Middle frontal gyrus (tissue), 1 donor: ENCODE data around the gene BIRC2.
"Not testable (repeated sequence)": the region's sequence is repeated elsewhere in the genome, so short reads cannot be mapped to it uniquely, and the experiment has no call there.

Experiments
- DNase-seq: peaks from one replicate; pipeline ENCODE4 v3.0.0-alpha.2; 2015; ENCODE audit warnings: low spot score; ENCODE audit errors: extremely low spot score

BIRC2 gene

DNA sequence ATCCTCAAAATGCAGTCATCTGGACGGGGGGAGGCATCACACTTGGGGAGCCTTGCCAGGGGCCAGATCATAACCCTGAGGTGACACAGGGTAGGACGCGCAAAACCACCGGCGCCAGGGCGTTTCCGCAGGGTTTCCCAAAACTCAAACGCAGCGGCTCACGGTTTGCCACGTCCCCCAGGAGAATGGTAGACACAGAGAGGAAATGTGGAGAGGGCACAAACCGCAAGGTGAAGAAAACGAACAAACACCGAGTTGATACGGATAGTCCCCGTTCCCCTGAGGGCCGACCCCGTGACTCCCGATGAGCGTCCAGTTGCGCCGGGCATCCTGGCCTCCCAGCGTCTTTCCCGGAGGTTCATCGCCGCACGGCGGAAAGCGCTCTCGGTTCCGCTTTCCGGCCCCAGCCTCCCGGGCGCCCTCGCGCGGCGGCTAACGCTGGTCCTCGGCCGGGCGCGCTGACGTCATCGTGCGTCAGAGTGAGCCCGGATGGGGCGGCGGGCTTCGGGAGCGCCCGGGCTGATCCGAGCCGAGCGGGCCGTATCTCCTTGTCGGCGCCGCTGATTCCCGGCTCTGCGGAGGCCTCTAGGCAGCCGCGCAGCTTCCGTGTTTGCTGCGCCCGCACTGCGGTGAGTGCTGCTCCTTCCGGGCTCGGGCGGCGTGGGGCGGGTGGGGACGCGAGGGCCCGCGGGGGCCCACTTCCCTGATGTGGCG is at the start of gene BIRC2:
TSS of gene BIRC2 (plus strand) at position 467 of the 714 bp plus-strand sequence. CDS start 2,641 bp downstream, outside the sequence.
- DNase-seq = peak; percentile 94

DNA sequence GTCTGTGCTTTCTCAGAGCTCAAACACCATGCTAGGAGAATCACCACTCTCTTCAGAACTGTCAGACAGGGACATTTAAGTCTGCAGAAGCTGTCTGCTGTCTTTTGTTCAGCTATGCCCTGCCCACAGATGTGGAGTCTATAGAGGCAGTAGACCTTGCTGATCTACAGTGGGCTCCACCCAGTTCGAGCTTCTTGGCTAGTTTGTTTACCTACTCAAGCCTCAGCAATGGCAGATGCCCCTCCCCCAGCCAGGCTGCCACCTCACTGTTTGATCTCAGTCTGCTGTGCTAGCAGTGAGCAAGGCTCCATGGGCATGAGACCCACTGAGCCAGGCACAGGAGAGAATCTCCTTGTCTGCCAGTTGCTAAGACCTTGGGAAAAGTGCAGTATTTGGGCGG is 46.2 kb upstream of the BIRC2 start:
- not testable (repeated sequence) for DNase-seq

DNA sequence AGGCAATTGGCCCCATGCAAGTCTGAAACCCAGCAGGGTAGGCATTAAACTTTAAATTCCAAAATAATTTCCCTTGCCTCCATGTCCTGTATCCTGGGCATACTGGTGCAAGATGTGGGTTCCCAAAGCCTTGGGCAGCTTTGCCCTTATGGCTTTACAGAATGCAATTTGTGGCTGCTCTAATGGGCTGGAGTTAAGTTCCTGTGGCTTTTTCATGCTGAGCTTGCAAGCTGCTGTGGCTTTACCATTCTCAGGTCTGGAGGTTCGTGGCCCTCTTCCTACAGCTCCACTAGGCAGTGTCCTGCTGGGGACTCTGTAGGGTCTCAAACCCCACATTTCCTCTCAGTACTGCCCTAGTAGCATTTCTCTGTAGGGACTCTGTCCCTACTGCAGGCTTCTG is 44.8 kb upstream of the BIRC2 start:
- DNase-seq = no peak

DNA sequence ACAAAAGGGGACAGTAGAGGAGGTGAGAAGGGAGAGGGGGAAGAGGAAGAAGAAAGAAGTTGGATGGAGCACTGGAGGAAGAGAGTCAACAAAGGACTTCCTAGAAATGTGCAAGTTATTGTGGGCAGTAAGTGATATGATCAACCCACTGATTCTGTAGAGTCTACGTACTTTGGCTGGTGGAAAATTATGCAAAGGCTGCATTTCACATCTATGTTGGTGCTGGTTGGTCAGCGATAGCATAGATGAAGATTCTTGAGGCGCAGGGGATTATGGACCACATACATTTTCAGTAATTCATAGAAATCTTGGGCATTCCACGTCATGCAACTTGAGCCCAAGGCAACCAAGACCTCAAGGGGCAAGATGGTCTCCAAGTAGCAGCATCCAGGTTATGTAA is 42.3 kb upstream of the BIRC2 start:
- no peak for DNase-seq

GRCh38 chr11:102305352-102306047 is 41.5 kb upstream of the BIRC2 start:
- no peak for DNase-seq

DNA sequence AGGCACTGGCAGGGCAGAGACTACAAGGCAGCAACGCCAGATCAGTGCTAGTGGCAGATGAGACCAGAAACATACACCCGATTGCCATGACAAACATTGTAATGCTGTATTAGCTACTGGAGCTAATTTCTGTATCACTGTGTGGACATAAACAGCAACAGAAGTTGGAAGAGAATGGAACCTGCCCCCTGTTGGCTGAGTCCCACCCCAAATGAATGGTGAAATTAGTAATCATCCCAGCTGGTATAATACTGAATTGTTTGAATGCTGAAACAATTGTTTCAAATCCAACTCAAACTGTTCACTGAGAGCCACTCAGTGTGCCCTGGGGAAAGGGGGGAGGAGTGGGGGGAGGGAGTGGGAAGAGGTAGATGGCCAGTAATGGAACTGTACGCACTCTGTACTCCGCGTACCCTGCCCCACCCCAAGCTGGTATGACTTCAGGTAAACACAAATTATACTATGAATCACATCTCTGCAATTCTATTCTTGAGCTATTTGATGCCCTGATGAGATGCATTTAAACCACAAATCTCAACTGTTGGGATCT is 40.9 kb upstream of the BIRC2 start:
- DNase-seq = no peak

DNA sequence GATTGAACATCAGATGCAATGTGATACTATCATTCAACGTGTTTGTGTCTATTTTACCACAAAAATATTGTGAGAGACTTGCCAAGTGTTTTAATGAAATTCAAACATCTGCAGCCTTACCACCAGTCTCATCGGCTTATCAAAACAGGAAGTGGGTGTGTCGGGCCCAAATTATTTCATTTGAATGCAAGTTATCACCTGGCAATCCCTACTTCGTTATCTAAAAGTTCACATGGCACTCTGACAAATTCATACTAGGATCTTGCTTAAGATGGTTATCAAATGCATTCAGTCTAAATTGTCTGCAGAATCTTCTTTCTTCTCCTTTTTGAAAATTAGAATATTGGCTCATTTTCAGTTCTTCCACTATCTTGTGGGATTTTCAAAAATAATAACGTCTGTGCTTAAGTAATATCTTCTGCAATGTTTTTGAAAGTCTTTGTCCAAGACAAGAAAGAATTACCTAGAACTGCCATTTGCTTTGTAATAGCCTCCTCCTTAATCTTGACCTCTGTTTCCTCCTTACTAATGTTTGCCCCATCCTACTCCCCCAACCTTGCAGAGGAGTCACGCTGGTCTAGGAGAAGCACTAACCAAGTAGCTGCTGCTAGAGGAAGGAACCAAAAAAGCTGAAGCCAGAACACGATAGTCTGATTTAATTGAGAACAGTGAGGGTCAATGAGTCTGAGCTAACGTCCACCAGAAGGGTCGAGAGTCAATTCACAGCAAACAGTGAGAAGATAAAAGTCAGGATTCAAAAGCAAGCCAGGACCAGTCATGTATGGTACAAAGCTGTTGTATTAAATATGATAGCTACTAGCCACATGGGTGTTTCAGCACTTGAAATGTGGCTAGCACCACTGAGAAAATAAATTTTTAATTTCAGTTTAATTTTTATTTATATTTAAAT is 39.9 kb upstream of the BIRC2 start:
- DNase-seq = no peak

DNA sequence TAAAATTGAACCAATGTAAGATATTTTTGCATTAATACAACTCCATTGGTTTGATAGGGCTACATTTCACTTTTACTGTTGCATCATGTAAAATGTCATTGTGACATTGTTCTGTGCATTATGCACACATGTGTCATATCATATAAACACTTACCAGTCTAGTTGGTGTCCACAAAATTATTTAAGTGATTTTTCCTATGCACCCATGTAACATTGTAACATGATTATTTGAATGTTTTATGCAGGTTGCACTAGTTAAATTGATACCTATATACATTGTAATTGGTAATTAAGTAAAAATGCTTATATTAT is 39.3 kb upstream of the BIRC2 start:
- no peak for DNase-seq

GRCh38 chr11:102309621-102310541 is 37.1 kb upstream of the BIRC2 start:
- no peak for DNase-seq

DNA sequence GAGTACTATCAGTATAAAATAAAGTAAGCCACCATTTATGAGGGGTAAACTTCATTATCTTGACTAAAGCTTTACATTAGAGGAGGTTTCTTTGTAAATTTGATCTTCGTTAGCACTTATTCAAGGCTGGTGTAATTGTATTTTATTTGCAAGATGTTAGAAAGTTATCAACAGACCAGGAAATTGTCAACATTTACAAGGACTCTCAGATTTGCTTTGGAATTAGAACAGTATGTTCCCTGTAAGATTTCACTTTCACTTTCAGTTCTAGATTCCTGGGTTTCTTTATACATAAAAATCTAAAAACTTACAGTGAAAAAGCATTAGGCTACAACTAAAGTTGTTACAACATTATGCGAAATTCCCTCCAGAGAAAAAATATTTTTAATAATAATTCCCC is 34.3 kb upstream of the BIRC2 start:
- no peak for DNase-seq

- no peak for DNase-seq
These were observed 33.6 kb upstream of the BIRC2 start for GRCh38 chr11:102313238-102313940.

DNA sequence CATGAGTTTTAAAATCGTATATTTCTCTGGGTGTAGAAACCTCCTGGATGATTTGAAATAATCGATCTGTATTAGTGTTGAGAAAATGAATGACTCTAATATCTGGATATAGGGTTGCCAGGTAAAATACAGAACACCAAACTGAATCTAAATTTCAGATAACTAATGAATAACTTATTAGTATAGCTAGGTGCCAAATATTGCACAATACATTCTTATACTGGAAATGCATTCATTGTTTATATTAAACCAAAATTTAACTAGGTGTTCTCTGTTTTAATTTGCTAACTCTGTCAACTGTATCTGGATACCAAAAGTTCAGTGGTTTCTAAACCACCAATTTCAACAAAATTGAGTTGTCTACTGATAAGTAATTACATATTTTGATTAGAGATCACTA is 32.2 kb upstream of the BIRC2 start:
- no peak for DNase-seq

- DNase-seq = no peak
These were observed 30.6 kb upstream of the BIRC2 start for GRCh38 chr11:102316346-102316904.

DNA sequence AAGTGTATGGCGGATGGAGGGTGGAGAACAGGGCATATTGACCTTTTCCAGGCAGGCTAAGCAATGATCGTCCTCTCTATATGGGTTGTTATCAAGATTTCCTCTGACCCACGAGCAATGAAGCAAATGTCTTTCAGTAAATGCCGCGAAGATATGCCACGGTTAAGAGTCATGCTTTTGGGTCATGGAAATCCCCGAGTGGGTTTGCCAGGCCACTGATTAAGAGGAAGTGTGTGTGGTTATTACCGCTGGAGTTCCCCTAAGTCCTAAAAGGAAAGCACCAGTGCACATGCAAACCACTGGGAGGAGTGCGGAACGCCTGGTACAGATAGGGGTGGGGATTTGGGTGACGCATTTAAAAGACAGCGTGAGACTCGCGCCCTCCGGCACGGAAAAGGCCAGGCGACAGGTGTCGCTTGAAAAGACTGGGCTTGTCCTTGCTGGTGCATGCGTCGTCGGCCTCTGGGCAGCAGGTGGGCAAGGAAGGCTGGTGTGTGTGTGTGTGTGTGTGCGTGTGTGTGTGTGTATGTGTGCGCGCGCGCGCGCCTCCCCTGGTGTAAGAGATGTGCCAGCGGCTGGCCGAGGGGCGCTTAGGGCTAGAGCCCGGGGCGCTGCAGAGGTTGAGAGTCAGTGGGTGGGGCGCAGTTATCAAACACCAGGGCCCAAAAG is 29.8 kb upstream of the BIRC2 start, which contains the start of gene BIRC3:
TSS of gene BIRC3 (plus strand) at position 386 of the 669 bp plus-strand sequence. CDS start 7,026 bp downstream, outside the sequence.
- peak; percentile 20 for DNase-seq

DNA sequence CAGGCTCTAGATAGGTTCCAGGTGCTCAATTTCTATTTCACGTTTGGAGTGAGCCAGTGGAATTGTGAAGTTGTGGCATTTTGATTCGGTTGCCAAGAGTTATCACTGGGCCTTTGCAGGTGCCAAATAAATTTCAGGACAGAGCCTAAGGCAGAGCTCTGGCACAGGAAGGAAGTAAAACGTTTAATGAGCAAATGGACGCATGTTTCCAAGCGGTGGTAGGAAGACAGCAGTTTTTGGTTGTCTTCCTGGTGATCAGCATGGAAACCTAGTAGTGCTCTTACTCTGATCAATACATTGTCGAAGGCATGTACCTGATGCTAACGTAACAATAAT is 29.3 kb upstream of the BIRC2 start:
- DNase-seq = no peak

DNA sequence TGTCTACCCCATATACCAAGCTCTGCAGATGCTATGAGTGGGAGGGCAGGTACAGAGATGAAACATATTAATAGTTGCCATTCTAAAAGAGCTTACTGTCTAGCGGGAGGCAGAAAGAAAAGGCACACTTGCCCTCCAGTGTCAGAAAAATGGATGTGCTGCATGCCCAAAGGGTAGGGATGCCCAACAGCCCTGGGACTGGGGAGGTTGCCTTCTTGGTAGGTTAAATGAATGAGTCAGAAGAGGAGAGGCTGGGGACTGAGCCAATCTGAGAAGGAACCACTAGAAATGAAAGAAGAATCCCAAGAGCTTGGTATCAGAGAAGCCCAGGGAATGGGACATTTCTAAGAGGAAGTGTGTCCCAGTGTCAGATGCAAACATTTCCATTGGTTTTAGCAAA is 28.5 kb upstream of the BIRC2 start:
- no peak for DNase-seq

DNA sequence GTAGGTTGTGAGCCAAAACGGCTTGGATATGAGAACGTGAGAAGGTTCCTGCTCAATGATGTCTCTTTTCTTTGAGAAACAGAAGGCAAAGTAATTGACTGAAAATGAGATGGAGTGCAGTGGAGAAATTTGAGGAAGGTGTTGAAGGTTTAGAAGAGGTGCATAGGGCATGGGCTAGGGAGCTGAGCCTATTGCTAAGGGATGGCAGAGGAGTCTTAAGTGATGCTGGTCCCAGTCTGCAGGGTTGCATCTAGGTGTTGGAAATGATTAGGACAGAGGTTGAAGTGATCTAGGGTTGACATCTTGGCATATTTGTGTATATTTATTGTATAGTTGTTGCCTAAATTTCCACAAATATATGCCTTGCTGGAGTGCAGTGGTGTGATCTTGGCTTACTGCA is 27.5 kb upstream of the BIRC2 start:
- DNase-seq = no peak

- no peak for DNase-seq
These were observed 26.8 kb upstream of the BIRC2 start for GRCh38 chr11:102320188-102320587.

- DNase-seq = no peak
These were observed 26.3 kb upstream of the BIRC2 start for GRCh38 chr11:102320679-102321078.
